Caco-2 (cell line): ENCODE measurements around the gene ELP6. TPM values are rescaled to one million over a fixed set of nuclear protein-coding genes. Genes with fewer than 3 reads are reported as not detected.
A peak's percentile ranks its signal among the peaks of the same experiment; 100 is the strongest.

ENCODE experiments used
- BruUV-seq: library from RNA; stranded (reverse); fragments of 400-500 nt; replicated peaks from 2 replicates; lab custom pipeline; 2021; lab: Mats Ljungman, UMichigan
- CTCF ChIA-PET: fragments of 300-600 bp; sonication (Branson Sonifier 250); formaldehyde crosslinking; loops from one replicate; lab custom pipeline; 2022; ENCODE audit warnings: antibody characterized with exemption; lab: Charles Lee
- POLR2A ChIA-PET: fragments of 300-600 bp; sonication (Branson Sonifier 250); formaldehyde crosslinking; loops from one replicate; lab custom pipeline; 2022; ENCODE audit warnings: antibody characterized with exemption; lab: Charles Lee
- DNase-seq, 2 experiments: peaks; one replicate each; pipeline versions ENCODE4 v3.0.0 to v3.0.0-alpha.2; 2020 to 2022
- H3K27me3 ChIP-seq: replicated peaks from 2 replicates; pipeline ENCODE4 v1.6.0; 2011; ENCODE audit warnings: low read length; ENCODE audit not compliant: control insufficient read depth, insufficient read depth
- H3K36me3 ChIP-seq: 2 replicates; pipeline ENCODE4 v1.5.1; 2011; ENCODE audit warnings: low read length; ENCODE audit not compliant: control insufficient read depth, insufficient read depth
- H3K4me1 ChIP-seq: fragments of 250-450 bp; sonication (Bioruptor Pico); 2 replicates; pipeline ENCODE4 v1.5.1; 2020; ENCODE audit warnings: mild to moderate bottlenecking
- H3K4me3 ChIP-seq: 2 replicates; pipeline ENCODE4 v1.5.1; 2011; ENCODE audit warnings: low read depth, mild to moderate bottlenecking, control low read depth, low read length
- H3K9me3 ChIP-seq: fragments of 250-450 bp; sonication (Bioruptor Pico); 2 replicates; pipeline ENCODE4 v1.5.1; 2020; ENCODE audit warnings: mild to moderate bottlenecking, moderate library complexity
- H3K27ac Mint-ChIP-seq: one replicate; pipeline ENCODE4 v1.8.0; 2022; ENCODE audit warnings: mixed read lengths; ENCODE audit not compliant: unreplicated experiment
- H3K27me3 Mint-ChIP-seq: one replicate; pipeline ENCODE4 v1.8.0; 2022; ENCODE audit warnings: mixed read lengths; ENCODE audit not compliant: insufficient read depth, unreplicated experiment
- H3K36me3 Mint-ChIP-seq: one replicate; pipeline ENCODE4 v1.8.0; 2022; ENCODE audit warnings: mild to moderate bottlenecking, mixed read lengths; ENCODE audit not compliant: insufficient read depth, unreplicated experiment
- H3K4me1 Mint-ChIP-seq: one replicate; pipeline ENCODE4 v1.8.0; 2022; ENCODE audit warnings: low read depth, mixed read lengths; ENCODE audit not compliant: unreplicated experiment
- H3K4me3 Mint-ChIP-seq: one replicate; pipeline ENCODE4 v1.8.0; 2022; ENCODE audit warnings: mild to moderate bottlenecking, moderate library complexity, mixed read lengths; ENCODE audit not compliant: unreplicated experiment
- H3K9me3 Mint-ChIP-seq: one replicate; pipeline ENCODE4 v1.8.0; 2022; ENCODE audit warnings: mixed read lengths; ENCODE audit not compliant: unreplicated experiment
- intact Hi-C: fragments of 100-400 bp; cut with micrococcal nuclease; formaldehyde crosslinking; loops from one replicate; pipeline ENCODE4 v1.10.0; 2022; ENCODE audit not compliant: unreplicated experiment
- total RNA-seq: library from RNA; stranded (reverse); gene quantifications from 2 replicates; pipeline ENCODE4 v1.2.3, GENCODE V29; 2022
- TF ChIP-seq, protein P1 (sequence below), 2 experiments: fragments of 200-600 bp in 1 of 2; IDR thresholded peaks; 1 replicate in 1 of 2; 2 replicates in 1 of 2; pipeline versions ENCODE4 v1.5.1 to v1.8.0; 2011 to 2022; ENCODE audit warnings: antibody characterized with exemption in 1 of 2, control low read depth in 1 of 2, inconsistent platforms in 1 of 2, low read depth in 1 of 2, low read length in 1 of 2, mild to moderate bottlenecking in 1 of 2, moderate library complexity in 1 of 2; ENCODE audit not compliant: insufficient read depth in 1 of 2, severe bottlenecking in 1 of 2, unreplicated experiment in 1 of 2

Gene ELP6
- total RNA-seq, 1 experiment from 2014 or later = 42.0 TPM

DNA sequence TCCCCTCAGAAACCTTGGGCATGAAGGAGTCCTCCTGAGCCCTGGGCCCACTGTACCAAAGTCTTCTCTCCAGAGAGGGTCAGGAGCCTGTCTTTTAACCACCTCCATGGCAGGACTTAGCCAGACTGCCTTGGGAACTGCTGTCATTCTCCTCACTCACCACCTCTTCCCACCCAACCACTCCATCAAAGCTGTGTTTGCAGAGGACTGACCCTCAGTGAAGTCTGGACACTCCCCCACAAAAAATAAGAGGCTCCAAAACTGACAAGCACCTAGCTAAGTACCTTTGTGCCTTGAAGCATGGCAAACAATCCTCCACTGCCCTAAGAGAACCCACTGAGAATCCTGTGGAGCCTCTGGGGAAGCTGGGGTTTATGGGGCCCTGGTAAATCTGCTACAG lies 35.5 kb downstream of the ELP6 start:
- H3K4me3 Mint-ChIP-seq = no peak overlapping the region
- ChIA-PET POLR2A (no interaction called here), CTCF (interaction anchor here (4.0 kb wide), 1 partner anchor 56 kb away, joined by 42 read pairs; no protein-coding TSS in a partner anchor)
- Histone ChIP-seq H3K4me3 (no peak overlapping the region), H3K27me3 (no peaks in the 10 kb centered on the region), H3K9me3 (no peaks in the 10 kb centered on the region), H3K36me3 (no peaks in the 10 kb centered on the region), H3K4me1 (peaks cover 15% of the 10 kb centered on the region)
- DNase-seq = no peak
- no peaks in the 10 kb centered on the region for H3K9me3 Mint-ChIP-seq
- intact Hi-C loops = no loop called here
- H3K27me3 Mint-ChIP-seq = no peaks in the 10 kb centered on the region
- peaks cover 15% of the 10 kb centered on the region for H3K36me3 Mint-ChIP-seq
- TF ChIP-seq, protein P1, sequence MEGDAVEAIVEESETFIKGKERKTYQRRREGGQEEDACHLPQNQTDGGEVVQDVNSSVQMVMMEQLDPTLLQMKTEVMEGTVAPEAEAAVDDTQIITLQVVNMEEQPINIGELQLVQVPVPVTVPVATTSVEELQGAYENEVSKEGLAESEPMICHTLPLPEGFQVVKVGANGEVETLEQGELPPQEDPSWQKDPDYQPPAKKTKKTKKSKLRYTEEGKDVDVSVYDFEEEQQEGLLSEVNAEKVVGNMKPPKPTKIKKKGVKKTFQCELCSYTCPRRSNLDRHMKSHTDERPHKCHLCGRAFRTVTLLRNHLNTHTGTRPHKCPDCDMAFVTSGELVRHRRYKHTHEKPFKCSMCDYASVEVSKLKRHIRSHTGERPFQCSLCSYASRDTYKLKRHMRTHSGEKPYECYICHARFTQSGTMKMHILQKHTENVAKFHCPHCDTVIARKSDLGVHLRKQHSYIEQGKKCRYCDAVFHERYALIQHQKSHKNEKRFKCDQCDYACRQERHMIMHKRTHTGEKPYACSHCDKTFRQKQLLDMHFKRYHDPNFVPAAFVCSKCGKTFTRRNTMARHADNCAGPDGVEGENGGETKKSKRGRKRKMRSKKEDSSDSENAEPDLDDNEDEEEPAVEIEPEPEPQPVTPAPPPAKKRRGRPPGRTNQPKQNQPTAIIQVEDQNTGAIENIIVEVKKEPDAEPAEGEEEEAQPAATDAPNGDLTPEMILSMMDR (IDR thresholded peaks at IDR 0.05; ENCODE audit: insufficient read depth in 1 of 2, low read depth in 1 of 2, low read length in 1 of 2, severe bottlenecking in 1 of 2, unreplicated experiment in 1 of 2) = no peak
- peaks cover 20% of the 10 kb centered on the region for H3K4me1 Mint-ChIP-seq
- no peak overlapping the region for H3K27ac Mint-ChIP-seq
- BruUV-seq = no TSS peak

DNA sequence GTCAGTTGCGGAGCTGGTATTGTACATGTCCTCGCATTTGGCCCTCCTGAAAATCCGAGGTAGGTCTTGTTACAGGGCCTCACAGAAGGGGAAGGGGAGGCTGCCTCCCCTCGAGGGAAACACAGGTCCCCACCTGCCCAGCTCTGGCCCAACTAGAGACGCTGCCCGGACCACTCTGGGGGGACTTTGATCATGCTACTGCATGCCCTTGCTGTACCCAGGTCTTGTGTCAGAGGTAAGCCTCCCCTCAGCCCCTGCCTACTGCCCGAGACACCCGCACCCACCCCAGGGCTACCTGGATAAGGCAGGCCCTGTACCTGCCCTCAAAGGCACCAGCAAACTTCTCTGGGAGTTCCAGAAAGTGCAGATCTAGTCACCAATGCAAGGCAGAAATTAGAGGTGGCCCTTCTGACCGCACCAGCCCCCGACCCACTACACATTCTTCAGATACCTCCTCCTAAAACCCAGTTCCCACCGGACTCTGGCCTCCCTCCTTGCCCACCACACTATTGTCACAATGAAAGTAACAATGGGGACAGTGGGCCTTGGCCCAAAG lies 36.8 kb downstream of the ELP6 start:
- no TSS peak for BruUV-seq
- Histone ChIP-seq H3K9me3 (no peaks in the 10 kb centered on the region), H3K27me3 (no peaks in the 10 kb centered on the region), H3K36me3 (no peaks in the 10 kb centered on the region), H3K4me3 (no peak overlapping the region), H3K4me1 (peaks cover 12% of the 10 kb centered on the region)
- peaks cover 16% of the 10 kb centered on the region for H3K4me1 Mint-ChIP-seq
- CTCF ChIA-PET = interaction anchor here (0.7 to 4.0 kb wide), 4 partner anchors 33 to 55 kb away, joined by 3 to 42 read pairs (median 4); no protein-coding TSS in a partner anchor
- H3K4me3 Mint-ChIP-seq = peak overlapping the region; percentile 47
- no peak for DNase-seq
- H3K27ac Mint-ChIP-seq = no peak overlapping the region
- intact Hi-C loops = loop anchor here (1.0 kb wide), 1 partner anchor 55 kb away; no protein-coding TSS in a partner anchor
- H3K9me3 Mint-ChIP-seq = no peaks in the 10 kb centered on the region
- peaks cover 15% of the 10 kb centered on the region for H3K36me3 Mint-ChIP-seq
- POLR2A ChIA-PET = no interaction called here
- TF ChIP-seq, protein P1 (IDR thresholded peaks at IDR 0.05; ENCODE audit: insufficient read depth in 1 of 2, low read depth in 1 of 2, low read length in 1 of 2, severe bottlenecking in 1 of 2, unreplicated experiment in 1 of 2) = no peak
- no peaks in the 10 kb centered on the region for H3K27me3 Mint-ChIP-seq

DNA sequence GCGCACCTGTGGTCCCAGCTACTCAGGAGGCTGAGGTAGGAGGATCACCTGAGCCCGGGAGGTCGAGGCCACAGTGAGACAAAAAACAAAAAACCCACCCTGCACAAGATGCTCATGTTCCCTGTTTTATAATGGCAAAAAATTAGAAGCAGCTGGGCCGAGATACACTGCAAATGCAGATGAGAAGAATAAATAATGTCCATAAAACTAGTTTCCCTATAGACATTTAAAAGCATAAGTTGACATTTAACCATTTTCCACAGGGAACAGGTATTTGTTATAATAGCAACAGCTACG lies 37.2 kb downstream of the ELP6 start:
- H3K36me3 Mint-ChIP-seq = peaks cover 15% of the 10 kb centered on the region
- intact Hi-C loops = loop anchor here (1.0 kb wide), 1 partner anchor 55 kb away; no protein-coding TSS in a partner anchor
- no peak for DNase-seq
- no peaks in the 10 kb centered on the region for H3K27me3 Mint-ChIP-seq
- no peaks in the 10 kb centered on the region for H3K9me3 ChIP-seq
- peak overlapping the region; percentile 89 for H3K4me3 Mint-ChIP-seq
- H3K27me3 ChIP-seq = no peaks in the 10 kb centered on the region
- no peaks in the 10 kb centered on the region for H3K9me3 Mint-ChIP-seq
- no peaks in the 10 kb centered on the region for H3K36me3 ChIP-seq
- peaks cover 12% of the 10 kb centered on the region for H3K4me1 ChIP-seq
- no TSS peak for BruUV-seq
- peak overlapping the region; percentile 27; the same call in 1 of the 2 replicates for H3K4me3 ChIP-seq
- TF ChIP-seq, protein P1 (IDR thresholded peaks at IDR 0.05; ENCODE audit: insufficient read depth in 1 of 2, low read depth in 1 of 2, low read length in 1 of 2, severe bottlenecking in 1 of 2, unreplicated experiment in 1 of 2) = no peak
- ChIA-PET CTCF (interaction anchor here (0.7 to 4.0 kb wide), 4 partner anchors 33 to 55 kb away, joined by 3 to 42 read pairs (median 4); no protein-coding TSS in a partner anchor), POLR2A (no interaction called here)
- no peak overlapping the region for H3K27ac Mint-ChIP-seq
- peaks cover 12% of the 10 kb centered on the region for H3K4me1 Mint-ChIP-seq
